Measurements from ENCODE around the gene YPEL2.
"Not testable (repeated sequence)": the region's sequence is repeated elsewhere in the genome, so short reads cannot be mapped to it uniquely, and the experiment has no call there.

Gene YPEL2, protein sequence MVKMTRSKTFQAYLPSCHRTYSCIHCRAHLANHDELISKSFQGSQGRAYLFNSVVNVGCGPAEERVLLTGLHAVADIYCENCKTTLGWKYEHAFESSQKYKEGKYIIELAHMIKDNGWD

DNA sequence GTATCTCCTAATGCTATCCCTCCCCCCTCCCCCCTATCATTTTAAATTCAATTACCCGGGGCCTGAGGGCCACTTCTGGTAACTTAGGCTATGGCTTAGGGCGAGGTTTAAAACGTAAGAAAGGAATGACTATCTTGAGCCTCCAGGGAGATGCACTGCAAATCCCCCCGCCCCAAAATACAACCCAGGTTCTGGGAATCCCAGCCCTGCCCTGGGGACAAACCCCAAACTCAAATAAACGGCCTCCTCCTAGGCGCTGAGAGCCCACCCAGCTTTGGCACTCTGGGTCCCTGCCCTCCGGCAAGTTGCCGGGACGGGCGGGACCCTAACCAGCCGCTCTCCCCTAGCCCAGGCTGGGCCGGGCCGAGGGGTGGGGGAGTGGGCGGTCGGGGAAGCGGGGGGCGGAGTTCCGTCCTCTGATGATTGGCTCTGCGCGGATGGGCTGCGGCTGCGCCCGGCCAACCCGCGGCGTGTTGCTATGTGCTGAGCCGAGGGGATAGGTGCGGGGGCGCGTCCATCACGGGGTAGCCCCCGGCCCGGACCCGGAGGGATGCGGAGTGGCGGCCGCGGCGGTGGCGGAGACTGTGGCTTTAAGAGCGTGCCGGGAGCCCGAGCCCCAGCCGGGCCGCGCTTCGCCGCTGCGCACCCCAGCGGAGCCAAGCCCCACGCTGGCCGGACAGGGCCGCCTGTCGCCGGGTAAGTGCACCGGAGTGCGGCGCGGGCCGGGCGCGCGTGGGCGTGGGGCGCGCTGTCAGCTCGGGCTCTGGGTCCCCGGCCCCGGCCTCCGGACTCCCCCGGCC is at the start of gene YPEL2:
TSS of gene YPEL2 (plus strand) at position 527 of the 800 bp plus-strand sequence. CDS start 21,755 bp downstream, outside the sequence.
- DNase-seq, result peak; percentile 87

DNA sequence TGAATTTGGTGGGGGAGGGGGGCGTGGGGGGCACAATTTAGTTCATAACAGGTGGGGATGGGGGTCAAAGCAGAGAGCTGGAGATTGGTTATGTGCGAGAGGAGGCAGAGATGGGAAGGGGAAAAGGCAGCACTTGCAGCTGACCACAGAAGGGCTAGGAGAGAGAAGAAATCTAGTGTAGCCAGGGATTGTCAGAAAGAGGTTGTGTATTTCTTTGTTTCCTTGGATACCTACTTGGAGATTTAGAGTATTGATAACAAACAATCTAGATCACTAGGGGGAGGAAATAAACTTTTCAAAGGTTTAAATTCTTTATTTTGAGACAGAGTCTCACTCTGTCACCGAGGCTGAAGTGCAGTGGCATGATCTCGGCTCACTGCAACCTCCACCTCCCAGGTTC is 47.1 kb upstream of the YPEL2 start:
- DNase-seq, result no peak

DNA sequence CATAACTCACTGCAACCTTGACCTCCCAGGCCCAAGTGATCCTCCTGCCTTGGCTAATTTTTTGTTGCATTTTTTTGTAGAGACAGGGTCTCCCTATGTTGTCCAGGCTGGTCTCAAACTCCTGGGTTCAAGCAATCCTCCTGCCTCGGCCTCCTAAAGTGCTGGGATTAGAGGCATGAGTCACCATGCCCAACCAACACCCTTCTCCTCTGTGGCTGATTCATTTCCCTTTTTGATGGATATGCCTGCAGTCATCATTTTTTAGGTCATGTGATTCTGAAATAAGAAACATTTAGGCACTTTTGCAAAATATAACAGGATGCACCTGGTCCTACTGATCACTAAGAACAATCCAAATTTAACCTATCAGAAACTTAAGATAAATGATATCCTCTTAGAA is 44.0 kb upstream of the YPEL2 start:
- DNase-seq, result no peak

DNA sequence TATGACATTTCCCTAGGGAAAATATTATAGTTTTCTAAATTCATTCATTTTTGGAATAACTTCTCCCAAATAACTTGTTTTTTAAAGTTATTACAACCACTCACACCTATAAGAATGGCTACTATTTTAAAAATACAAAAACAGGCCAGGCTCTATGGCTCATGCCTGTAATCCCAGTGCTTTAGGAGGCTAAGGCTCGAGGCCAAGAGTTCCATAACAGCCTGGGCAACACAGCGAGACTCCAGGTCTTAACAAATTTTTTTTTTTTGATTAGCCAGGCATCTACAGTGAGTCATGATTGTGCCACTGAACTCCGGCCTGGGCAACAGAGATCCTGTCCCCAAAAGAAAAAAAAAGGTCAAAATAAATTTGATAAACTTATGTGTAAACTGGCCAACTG is 43.6 kb upstream of the YPEL2 start:
- no peak for DNase-seq

DNA sequence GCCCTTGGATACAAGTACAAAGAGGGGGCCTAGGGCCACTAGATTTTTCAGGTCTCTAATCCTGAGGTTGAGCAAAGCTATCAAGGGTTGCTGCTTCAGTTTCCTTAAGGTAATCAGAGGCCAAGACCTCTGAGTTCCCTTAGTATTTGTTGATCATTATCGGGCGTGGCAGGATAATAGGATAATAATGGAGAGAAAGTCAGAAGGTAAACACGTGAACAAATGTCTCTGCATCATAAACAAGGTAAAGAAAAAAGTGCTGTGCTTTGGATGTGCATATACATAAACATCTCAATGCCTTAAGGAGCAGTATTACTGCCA is 41.5 kb upstream of the YPEL2 start:
- DNase-seq, result no peak

DNA sequence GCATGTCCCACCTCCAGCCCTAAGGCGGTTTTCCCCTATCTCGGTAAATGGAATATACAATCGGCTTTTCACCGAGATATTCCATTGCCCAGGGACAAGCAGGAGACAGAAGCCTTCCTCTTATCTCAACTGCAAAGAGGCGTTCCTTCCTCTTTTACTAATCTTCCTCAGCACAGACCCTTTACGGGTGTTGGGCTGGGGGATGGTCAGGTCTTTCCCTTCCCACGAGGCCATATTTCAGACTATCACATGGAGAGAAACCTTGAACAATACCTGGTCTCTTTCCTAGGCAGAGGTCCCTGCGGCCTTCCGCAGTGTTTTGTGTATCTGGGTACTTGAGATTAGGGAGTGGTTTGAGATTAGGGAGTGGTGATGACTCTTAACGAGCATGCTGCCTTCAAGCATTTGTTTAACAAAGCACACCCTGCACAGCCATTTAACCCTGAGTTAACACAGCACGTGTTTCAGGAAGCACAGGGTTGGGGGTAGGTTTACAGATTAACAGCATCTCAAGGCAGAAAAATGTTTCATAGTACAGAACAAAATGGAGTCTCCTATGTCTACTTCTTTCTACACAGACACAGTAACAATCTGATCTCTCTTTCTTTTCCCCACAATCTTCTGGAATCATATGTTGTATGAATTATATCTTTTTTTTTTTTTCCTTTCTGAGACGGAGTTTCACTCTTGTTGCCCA is 41.0 kb upstream of the YPEL2 start:
- not testable (repeated sequence) for DNase-seq

DNA sequence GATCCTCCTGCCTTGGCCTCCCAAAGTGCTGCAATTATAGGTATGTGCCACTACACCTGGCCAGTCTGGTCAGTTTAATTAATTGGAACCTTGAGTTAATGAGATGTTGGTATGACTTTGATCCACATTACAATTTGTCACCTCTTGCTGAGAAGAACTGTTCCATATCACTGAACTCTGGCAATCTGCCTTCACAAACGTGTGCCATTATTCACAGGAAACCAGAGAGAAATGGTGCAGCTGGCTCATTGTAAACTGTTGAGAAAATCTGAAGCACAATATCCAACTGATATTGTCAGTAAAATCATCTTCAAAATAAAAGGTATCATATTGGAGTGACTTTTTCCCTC is 39.3 kb upstream of the YPEL2 start:
- DNase-seq, result no peak

DNA sequence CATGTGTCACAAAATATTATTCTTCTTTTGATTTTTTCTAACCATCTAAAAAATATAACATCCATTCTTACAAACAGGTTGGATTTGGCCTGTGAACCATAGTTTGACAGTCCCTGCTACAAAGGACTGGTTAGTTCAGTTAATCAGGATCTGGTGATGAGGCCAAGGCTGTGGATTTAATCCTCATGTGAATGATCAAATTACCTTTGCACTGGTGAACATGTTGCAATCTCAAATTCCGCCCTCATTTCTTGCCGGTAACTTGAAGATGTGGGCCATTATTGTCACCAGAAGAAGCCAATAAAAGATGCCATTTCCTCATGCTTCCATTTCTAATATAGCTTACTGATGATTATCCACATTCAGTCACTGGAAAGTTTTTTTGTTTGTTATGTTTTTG is 35.3 kb upstream of the YPEL2 start:
- DNase-seq, result no peak

DNA sequence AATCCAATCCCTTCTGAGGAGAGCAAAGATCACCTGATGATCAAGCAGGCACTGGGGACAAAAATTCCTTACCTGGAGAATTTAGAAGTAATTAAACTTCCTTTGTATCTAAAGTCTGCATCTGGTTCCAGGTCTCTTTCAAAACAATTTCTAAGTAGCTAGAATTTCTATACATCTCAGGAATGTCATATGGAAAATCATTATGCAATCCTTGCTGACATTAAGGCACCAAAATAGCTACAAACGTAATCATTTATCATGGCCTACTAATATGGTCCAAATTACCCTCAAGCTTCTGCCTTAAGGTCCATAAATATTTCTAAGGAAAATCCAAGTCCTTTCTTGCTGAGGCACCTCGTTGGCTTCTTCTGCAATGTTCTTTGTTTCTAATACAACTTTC is 32.9 kb upstream of the YPEL2 start:
- DNase-seq, result no peak

DNA sequence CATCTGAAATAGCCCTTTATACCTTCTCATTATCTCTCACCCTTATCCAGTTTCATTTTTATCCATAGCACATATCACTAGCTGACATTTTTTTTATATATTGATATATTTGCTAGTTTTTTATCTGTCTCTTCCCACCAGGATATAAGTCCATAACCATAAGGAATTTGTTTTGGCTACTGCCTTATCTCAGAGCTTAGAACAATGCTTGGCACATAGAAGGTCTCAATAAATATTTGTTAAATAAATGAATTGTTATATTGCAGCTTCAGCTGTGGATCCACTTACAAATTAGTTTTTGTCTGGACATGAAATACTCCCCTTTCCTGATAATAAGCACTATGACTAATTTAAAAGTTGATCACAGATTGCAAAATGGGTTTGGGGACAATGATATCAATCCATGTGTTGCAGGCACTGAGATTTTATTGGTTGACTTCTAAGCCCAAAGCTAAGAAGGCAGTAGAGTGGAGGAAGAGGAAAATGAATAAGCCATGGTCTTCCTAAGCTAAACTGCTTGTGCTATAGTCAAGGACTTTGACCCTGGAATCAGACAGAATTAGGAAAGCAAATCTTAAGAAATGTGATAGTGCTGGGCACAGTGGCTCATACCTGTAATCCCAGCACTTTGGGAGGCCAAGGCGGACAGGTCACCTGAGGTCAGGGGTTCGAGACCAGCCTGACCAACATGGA is 31.9 kb upstream of the YPEL2 start:
- DNase-seq, result no peak

DNA sequence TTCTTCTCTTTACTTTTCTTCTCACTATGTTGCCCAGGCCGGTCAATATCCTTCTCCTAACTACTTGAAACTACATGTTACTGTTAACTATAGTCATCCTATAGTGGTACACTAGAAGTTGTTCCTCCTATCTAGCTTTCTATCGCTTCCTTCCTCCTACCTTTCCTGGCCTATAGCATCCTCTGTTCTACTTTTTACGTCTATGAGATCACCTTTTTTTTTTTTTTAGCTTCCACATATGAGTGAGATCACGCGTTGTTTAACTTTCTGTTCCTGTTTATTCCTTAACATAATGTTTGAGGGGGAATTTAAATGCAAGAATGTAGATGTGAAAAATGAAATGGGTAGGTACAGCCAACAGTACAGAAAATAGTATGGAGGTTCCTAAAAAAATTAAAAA is 30.5 kb upstream of the YPEL2 start:
- DNase-seq, result no peak

DNA sequence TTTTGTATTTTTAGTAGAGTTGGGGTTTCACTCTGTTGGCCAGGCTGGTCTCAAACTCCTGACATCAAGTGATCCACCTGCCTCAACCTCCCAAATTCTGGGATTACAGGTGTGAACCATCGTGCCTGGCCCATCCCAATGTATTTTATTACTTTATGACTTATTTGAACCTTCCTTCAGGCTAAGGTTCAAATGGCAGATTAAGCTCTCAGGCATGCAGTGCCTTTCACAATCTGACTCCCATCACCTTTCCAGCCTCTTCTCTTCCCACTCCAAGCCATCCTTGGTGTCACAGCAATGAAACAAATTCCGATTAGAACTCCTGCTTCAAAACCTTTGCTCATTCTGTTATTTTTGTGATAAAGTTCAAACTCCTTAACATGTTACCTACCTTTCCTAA is 26.6 kb upstream of the YPEL2 start:
- DNase-seq, result no peak

DNA sequence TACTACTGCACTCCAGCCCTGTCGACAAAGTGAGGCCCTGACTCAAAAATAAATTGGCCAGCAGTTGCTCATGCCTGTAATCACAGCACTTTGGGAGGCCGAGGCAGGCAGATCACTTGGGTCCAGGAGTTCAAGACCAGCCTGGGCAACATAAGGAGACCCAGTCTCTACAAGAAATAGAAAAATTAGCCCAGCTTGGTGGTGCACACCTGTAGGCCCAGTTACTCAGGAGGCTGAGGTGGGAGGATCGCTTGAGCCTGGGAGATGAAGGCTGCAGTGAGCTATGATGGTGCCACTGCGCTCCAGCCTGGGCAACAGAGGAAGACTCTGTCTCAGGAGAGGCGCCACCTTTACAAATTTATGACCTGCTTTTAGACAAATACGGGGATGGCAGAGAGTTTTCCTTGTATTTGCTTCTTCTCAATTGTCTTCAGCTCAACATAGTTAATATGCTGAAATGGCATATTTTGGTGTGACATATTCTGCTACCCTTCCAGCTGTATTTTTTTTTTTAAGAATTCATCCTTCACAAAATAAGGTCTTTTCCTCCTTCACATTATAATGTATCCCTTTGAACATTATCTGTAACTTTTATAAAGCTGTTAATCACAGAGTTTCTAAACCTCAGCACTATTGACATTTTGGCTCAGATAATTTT is 21.1 kb upstream of the YPEL2 start:
- DNase-seq, result no peak

DNA sequence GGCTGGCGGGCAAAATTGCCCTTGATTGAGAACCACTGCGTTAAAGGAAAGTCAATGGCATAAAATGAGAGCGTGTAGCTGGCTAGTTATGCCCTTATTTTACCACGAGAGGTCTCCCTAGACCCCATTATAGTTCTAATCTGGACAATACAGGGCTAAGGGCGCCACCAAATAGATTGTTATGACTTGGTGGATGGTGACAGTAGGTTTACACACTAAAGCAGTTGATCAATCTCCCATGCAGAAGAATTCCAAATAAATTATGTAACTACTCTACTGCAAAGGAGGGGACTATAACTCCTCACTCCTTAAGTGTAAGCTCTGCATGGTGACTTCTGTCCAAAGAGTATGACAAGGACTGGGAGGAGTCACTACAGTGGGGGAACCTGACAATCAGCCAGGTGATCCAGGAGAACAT is 20.4 kb upstream of the YPEL2 start:
- peak; percentile 33 for DNase-seq

DNA sequence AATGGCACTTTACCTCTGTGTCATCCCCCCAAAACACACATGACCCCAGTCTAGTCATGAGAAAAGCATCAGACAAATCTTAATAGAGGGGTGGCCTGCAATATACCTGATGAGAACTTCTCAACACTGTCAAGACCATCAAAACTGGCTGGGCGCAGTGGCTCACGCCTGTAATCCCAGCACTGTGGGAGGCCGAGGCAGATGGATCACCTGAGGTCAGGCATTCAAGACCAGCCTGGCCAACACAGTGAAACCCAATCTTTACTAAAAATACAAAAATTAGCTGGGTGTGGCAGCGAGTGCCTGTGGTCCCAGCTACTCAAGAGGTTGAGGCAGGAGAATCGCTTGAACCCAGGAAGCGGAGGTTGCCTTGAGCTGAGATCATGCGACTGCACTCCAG is 19.9 kb upstream of the YPEL2 start:
- DNase-seq, result not testable (repeated sequence)

DNA sequence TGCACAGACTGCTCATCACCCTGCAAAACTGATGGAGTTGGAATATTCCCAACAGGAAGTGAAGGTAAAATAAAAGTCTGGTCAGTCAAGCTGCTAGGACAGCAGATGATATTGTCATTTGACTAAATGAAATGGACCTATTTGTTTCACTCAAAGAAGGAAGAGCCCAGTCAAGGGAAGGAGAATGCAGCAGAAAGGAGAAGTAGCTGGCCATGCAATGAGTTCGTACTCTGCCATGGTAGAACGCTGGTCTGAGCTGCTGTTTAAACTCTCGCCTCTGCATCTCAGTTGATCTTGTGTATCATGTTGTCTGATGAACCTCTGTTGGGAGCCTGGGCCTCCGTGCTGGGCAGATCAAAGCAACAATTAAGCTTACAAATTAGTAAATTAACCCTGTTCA is 15.6 kb upstream of the YPEL2 start:
- no peak for DNase-seq

DNA sequence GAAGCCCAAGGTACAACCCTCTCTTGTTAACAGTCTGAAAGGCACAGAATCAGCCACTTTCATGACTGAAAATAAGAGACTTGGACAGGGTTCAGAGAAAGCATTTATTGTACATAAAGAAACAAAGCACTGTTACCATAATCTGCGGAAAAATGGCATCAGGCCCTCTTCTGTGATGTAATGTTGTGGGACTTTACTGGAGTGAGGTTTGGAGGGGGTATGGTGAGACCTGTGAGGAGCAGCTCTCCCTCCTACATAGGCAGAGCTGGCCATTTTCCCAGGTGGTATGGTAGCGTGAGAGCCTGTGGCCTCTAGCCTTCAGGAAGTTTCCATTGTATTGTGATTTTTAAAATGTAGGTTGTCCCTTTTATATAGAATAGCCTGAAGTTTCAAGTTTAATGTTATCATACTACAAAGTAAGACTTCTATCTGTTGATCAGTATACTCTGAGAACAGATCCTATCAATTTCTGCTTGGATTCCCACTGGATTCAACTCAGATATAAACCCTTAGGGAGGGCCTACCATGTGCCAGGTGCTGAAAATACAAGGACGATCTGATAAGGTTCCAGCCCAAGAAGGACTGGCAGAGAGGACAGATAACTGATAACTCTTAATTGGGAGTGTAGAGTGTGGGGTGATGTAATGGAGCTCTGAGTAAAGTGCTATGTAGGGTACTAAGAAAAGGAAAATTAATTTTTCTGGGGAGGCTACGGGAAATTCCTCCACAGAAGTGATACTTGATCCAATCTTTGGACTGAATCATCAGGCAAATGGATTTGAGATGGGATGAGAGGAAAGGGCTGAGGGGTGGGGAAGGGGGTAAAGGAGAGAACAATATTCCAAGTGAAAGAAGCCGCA is 4.1 kb upstream of the YPEL2 start:
- no peak for DNase-seq

DNA sequence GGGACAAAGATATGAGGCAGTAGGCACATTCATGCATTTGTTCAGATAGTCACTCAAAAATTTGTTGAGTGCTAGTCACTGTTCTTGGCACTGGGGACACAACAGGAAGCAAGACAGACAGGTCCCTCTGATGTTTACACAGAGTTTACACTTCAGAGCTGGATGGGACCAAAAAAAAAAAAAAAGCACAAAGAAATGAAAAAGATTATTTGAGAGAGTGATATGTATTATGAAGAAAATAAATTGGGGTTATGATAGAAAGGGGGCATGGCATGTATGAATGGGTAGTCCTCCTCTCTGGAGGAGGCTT is 3.5 kb upstream of the YPEL2 start:
- DNase-seq, result no peak

DNA sequence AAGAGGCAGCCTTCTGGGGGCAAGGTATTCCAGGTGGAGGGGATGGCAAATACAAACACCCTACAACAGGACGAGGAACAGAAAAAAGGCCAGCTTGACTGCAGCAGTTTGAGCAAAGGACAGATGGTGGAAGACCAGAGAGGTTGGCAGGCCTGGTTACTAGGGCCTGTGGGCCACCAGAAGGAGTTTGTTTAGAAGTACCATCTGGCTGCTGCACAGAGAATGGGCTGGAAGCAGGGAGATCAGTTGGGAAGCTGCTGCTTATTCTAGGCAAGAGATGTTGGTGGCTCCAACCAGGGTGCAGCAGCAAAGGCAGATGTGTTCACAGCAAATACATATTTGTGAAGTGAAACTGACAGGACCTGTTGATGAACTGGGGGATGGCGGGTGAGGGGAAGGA is 2.9 kb upstream of the YPEL2 start:
- DNase-seq, result no peak

DNA sequence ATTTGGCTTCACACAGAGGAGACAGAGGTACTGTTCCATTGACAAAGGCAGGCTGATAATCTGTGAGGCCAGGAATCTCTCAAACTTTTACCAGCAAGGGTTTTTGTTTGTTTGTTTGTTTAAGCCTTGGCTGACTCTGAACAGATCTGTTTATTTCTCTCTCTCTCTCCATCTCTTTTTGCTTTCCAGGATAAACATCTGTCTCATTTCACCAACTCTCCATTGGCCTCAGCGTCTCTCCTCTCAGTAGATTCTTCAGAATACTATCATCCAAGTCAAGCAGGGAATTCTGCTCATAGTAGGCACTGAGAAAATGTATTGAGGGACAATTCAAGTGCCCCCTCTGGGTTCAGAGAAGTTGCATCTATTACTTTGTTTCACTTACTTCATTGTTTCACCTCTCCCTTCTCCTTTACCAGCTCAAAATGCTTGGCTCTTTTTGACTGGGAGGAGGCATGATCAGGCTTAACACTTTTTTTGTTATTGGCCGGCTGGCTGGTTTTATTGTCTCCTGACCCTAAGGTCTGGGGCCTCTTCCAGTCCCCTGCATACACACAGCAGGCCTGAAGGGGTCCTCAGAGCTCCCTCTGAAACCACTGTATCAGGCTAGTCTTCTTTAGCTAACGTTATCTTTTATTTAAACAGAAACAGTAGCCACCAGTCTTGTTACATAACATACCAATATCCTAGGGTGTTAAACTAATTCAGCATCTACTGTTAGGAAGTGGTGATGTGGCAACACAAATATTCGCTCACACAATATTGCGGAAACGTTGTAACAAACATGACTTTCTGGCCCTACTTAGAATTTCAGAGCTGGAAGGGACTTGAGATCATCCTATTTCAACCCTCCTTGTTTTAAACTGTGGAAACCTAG is 2.0 kb upstream of the YPEL2 start:
- peak; percentile 36 for DNase-seq

Data from activated T-cell treated with anti-CD3 and anti-CD28 coated beads, Interleukin-2, amount 50 U/mL, for 1 hour (primary cell).